GM04503 (cell line): ENCODE measurements around the gene IL17D.

Source experiments
- DNase-seq: peaks from one replicate; pipeline ENCODE4 v3.0.0-alpha.2; 2012; ENCODE audit warnings: low read depth

The IL17D gene

DNA sequence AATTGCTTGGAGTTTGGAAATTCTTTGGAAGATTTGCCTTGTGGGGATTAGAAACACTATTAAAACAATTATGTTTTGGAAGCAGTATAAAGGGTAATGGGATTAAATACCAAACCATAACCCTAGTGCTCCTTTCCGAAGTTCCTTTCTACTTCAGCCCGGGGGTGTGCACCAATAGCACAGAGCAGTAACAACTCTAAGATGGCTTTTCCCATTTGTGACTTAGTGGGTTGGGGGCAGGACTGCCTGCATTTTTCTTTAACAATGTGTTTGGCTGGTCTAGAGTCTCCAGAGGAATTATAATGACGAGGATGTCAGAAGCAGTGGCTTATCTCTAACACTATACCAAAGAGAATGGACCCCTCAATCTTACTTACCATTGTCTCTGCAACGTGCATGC lies 11.9 kb upstream of the IL17D start:
- DNase-seq, result no peak

DNA sequence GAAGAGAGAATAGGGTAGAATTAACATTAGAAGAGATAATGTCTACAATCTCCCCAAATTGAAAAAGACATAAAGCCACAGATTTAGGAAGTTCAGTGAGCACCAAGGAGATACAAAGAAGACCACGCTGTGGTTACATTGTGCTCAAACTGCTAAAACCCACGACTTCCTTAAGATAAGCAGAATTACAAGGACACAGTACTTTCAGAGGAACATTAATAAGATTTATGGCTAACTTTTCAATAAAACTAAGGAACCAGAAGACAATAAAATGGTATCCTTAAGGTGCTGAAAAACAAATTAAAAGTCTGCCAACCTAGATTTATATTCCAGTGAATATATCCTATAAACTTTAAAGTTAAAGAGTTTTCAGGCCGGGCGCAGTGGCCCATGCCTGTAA lies 7.4 kb upstream of the IL17D start:
- no peak for DNase-seq

DNA sequence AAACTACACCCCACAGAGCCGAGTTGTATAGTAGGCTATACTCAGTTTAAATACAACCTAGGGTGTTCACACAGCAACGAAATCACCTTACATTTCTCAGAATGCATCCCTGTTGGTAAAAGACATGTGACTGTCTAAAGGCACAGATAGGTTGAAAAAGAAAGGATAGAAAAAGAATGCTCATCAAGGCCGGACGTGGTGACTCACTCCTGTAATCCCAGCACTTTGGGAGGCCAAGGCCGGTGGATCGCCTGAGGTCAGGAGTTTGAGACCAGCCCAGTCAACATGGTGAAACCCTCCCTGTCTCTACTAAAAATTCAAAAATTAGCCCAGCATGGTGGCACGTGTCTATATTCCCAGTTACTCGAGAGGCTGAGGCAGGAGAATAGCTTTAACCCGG lies 3.8 kb upstream of the IL17D start:
- no peak for DNase-seq

DNA sequence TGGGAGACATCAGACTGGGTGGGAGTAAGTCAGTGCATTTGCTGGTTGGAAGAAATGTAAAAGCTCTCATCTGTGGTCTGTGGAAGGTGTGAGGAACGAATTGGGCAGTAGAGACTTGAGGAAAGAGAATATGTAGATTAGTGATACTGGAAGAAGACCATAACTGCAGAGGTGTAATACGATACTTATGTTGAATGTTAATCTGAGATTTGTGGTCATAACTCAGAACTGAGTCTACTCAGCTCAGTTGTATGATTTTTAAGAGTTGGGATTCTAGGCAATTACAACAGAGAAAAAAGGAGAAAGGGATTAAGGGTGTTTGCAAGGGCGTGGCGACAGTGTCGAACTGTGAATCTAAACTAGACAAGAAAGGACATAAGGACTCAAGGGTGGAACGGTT lies 3.2 kb upstream of the IL17D start:
- DNase-seq, result no peak

DNA sequence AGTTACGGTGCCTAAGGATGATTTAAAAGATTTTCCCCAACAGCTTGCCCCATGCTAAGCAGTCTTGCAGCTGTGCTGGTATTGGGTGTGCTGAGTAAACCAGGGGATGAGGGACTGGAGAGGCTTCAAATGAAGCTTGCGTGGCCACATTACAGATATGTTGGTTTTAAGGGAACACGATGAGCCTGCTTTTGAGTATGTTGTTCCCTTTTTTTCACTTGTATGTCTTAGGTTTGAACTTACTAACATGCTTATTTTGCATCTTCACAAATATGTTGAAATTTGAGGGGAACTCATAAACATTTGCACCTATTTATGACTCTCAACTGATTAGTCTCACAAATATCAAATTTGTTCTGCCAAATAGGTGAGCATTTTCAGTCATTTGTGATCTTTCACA lies 2.0 kb upstream of the IL17D start:
- no peak for DNase-seq

DNA sequence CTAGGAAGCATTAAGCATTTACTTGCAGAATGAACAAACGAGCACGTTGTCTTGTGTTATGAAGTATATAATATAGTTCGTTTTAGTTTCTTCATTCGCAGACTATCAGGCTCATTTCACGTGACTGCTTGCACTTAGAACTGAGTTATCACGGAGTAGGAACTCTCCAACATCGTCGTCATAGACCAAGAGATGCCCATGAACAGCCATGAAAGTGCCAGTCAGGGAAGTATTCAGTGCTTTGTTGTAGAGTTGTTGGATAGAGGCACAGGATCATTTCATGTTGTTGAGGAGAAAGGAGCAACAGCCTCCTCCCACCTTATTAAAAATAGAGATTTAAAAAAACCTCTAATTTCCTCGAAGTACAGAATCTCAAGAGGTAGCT lies 977 bp upstream of the IL17D start:
- no peak for DNase-seq

DNA sequence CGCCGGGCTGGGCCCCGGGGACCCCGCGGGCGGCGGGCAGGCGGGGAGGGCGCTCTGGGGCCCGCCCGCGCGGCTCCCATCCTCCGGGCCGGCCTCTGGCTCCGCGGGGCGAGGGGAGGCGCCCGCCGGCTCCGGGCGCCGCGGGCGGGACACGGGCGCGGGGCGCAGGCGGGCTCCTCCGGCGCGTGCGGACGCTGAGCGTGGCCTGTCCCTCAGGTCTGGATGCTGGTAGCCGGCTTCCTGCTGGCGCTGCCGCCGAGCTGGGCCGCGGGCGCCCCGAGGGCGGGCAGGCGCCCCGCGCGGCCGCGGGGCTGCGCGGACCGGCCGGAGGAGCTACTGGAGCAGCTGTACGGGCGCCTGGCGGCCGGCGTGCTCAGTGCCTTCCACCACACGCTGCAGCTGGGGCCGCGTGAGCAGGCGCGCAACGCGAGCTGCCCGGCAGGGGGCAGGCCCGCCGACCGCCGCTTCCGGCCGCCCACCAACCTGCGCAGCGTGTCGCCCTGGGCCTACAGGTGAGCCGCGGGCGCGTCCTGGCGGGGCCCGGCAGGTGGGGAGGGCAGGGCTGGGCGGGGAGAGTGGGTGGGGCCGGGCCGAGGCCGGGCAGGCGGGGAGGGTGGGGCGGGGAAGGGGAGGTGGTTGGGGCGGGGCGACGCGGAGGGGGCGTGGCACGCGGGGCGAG lies 420 bp downstream of the IL17D start:
- no peak for DNase-seq

DNA sequence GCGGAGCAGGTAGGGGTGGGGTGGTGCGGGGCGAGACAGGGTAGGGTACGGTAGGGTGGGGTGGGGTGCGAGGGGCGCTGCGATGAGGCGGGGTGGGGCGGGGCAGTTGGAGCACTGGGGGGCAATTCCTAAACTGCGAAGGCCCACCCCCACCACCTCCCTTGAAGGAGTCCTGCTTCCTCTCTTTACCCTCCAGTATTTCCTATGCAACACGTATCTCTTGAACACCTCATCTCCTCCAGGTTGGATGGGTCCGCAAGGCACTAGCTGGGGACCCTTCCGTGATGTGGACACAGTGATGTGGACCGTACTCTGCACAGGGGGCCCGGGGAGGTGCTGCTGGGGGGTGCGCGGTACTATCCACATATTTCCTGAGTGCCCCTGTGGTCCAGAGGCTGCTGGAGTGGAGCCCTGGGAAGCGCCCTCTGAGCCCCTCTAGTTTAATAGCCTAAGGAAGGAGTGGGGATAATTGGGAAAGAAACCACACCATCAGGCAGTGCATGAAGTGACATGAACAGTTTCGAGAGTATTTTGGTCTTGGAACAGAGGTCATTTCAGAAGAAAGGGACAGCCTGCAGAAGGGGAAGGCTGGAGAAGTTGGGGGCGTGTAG lies 1.1 kb downstream of the IL17D start:
- DNase-seq, result no peak

DNA sequence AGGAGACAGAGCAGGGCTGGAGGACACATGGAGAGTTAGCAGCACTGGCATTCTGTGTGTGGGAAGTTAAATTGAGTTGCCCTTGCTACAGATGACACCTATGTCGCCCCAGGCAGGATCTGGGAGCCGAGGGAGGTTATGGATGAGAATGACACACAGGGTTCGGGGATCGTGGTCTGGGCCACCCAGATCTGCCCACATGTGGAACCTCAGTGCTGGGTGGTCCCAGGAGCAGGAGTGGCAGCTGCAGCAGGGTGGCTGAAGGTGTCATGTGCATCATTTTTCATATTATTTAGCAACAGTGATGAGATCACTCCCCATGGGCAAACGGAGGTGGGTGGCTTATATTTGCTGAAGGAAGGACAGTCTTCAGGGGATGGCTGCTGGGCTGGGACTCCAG lies 3.2 kb downstream of the IL17D start:
- no peak for DNase-seq

DNA sequence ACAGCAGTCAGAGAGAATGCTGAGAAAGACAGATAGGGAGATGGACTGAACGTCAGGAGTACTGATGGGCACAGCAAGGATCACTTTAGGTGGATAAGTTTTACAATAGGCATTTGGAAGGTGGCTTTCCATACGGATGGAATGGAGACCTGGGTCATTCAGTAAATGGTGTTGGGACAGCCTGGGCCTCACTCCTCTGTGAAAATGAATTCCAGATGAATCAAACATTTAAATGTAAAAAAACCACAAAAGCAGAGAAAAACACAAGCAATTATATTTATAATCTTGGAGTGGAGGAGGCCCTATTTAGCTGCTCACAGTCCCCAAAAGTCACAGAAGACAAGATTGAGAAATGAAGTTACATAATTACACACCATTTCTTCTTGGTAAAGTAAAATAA lies 4.7 kb downstream of the IL17D start:
- DNase-seq, result no peak

DNA sequence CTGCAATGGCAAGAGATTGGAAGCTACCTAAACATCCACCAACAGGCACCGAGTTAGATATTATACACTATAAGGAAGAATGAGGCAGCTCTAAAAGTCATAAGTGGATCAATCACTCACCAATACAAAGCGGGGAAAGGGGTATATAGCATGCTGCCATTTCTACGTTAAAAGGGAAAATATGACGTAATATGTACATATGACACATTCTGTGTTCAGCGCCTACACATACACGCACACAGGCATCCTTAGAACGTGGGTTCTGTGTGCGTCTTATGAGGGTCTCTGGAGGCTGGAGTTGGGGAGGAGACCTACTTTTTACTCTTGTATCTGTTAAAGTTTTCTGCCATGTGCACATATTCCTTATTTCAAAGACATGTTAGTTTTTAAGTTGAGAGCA lies 5.9 kb downstream of the IL17D start:
- DNase-seq, result no peak

DNA sequence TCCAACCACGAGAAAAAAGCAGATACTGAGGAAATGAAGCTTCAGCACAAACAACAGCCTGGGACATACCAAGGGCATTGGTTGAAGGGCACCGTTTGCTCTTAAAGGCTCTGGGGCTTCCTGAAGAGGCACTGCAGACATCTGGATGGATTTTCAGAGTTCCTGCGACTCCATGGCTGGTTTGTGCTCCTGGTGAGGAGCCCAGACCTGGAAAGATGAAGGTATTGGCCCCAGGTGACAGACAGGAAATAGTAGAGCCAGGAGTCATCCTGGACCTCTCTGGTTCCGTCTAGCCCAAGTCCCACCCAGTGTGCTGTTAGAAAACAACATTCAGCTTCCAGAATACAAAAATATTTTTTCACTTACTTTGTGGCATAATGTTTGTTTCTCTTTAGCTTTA lies 6.3 kb downstream of the IL17D start:
- no peak for DNase-seq

DNA sequence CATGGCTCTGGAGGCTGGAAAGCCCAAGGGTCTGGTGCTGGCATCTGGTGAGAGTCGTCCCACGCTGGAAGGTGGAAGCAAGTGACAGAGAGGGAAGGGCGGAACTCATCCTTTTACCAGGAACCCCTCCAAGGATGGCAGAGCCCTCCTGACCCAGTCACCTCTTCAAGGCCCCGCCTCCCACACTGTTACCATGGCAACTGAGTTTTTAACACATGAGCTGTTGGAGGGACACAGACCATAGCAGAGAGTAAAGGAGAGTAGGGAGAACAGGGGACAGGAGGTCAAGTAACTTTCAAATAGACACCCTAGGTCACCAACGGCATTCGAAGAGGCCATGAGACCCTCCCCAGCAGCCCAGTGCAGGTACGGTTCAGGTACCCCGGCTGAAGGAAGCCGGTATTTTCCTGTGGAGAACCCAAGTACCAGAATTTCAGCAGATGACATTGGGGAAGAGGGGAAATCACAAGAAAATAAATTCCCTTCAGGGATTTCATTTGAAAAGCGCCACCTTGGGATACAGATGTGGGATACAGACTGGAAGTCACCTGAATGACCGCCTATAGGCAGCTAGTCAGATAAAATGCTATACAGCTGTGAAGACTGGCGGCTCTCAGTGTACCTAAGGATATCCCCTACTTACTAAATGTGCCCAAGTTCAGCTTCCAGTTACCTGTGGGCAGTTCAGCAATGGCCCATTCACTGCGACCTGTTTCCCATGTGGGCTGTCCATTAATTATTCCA lies 8.0 kb downstream of the IL17D start:
- DNase-seq, result no peak

DNA sequence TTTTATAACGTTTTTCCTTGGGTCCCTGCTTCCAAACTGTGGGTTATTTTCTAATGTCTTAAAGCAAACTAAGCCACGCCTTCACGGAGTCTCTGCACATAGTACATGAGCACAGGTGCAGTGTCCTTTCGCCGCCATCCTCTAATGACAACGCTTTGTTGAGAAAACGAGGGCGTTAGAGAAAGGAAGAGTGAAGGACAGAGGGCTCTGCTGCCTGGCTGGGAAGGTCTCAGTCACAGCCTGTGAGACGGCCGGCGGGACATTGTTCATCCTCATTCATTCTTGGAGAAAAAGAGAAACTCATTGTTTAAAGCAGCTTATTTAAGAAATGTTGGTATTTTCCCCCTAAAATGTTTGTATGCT lies 9.5 kb downstream of the IL17D start:
- no peak for DNase-seq

DNA sequence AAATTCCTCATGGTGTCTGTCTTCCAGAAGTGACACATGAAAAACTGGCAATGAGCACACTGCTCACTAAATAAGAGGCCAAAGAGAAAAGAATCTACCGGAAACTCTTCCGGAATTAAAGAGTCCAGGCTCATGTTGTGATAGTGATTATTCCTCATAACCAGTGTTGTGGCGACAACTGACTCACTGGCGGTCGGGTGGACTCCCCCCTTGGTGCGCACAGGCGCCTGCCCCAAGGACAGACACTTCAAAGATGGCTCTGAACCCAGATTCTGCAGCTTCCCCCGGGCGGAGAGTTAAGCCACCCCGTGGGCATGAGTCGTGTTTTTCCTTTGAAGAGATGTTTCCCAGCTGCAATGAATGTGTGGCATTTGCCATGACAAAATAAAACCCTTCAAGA lies 10.3 kb downstream of the IL17D start:
- peak; percentile 51 for DNase-seq

DNA sequence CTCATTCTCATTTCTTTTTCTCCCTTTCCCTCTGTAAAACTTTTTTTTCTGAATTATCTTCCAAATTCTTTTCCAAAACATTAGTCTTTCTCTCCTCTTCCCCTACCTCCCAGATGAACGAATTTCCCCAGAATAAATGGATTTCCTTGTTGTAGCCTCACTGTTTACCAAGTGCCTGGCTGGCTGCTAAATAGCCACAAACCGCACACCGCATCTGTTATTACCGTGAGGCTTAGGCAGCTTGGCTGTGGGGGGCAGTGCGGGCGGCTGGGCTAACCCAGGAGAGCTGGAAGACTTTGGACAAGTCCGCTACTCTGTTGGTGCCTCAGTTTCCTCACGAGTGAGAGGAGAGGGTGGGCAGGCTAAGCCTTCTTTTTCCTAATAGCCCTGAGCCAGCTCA lies 10.7 kb downstream of the IL17D start:
- DNase-seq, result no peak

DNA sequence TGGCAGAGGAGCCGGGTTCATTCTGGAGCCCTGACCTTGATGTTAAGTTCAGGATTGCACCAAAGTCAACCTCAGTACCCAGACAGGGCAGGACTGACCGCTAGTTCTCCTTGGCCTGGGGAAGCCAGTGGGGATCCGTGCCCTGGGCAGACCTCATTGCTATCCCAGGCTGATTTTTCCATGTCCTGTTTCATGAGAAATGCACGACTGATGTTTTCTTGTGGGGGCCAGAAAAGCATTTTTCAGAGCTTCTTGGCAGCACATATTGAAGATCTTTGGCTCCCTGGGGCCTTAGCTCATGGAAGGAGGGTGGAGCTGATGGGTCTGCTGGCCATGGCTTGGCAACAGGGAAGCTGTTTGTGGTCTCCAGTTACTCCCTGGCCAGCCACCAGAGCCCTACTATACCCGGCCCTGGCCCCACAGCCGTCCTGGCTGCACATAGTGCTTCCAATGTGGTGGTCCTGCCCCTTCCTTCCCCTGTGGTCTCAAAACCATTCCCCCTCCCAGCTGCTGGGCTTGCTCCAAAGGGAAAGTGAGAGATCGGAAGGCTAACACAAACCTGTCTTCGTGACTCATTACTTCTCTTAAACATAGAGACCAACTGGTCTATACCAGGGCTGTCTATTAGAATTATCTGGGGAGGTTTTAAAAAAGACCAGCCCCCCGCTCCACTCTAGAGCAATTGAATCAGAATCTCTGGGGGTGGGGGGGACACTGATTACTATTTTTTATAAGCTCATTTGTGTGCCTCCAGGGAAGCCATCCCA lies 11.2 kb downstream of the IL17D start:
- DNase-seq, result peak; percentile 76

DNA sequence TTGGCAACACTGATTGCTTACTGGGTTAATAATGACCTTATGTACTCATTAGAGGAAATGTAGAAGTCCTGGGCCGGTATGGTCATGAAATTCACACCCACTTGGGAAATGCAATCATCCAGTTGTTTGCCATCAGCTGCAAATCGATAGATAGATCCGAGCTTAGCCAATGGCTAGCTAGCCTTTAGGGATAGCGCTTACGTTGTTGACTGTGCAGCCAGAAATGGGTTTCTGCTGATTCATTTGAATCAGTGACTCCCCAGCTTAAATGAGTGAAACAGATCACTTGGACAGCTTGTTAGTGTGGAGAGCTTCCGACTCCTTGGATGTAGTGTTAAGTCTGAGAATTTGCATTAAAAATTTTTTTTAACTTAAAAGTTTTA lies 11.8 kb downstream of the IL17D start:
- no peak for DNase-seq

DNA sequence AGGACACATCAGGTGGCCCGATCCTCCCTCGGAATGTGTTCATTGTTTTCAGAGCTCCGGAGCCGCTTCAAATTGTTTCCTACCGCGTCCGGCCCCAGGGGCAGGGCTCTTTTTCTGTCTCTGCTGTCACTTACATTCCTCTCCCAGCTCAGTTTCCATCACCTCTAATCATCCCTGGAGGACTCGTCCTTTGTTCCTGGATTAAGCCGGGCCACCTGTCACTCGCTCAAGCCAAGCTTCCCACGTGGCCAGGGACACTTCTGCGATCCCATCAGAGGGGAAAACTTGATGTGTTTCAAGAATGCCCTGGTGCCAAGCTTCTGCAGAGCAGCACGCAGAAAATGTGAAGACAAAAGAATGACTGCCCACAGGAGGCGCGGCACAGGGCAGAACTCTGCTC lies 13.5 kb downstream of the IL17D start:
- DNase-seq, result no peak

DNA sequence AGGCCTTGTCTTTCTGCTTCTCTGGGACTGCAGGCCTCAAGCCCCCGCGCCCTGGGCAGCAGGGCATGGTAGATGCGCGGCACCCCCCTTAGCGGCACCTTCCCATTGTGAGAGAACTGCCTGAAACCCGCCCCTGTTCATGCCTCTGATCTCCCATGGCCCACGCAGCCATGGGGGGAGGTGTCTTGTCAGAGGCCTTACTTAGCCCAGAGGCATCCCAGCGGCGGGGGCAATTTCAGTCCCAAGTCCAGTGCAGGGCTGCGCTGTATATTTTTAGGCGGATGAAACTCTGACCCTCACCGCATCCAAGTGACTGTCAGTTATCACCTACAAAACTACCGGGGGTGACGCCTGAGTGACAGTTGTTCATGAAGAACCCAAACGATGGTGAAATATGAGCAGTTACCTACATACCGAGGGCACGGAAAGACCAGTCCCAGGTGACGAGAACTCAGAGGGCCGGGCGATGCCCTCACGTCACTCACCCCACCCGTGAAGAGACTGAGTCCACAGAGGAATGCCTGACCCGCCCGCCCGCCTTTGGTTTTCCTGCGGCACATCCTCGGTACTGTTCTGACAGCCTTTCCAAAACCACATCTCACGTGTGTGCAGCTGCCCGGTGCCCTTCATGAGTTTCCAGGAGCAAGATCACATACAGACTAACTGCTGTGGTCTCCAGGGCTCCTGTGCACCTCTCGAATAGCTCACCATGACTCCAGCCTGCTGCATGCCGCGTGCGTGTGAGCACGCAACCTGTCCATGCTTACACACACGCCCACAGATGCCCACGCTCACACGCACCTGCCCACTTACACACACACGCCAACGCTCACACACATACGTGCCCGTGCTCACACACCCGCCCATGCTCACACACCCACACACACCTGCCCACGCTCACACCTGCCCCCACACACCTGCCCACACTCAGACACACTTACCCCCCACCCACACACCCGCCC lies 14.4 kb downstream of the IL17D start:
- no peak for DNase-seq

DNA sequence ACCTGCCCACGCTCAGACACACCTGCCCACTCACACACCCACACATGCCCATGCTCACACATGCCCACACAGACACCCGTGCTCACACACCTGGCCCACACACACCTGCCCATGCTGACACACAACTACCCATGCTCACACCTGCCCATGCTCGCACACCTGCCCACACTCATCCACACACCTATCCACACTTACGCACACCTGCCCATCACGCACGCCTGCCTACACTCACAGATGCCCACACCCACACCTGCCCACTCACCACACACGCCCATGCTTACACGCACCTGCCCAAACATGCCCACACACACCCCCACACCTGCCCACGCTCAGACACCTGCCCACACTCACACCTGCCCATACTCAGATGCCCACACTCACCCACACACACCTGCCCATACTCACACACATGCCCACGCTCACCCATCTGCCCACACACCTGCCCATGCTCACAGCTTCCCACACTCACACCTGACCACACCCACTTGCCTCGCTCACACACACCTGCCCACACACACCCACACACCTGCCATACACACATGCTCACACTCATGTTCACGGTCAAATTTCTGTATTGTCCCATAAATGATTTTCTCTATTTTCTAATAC lies 15.6 kb downstream of the IL17D start:
- no peak for DNase-seq
